H9 (cell line): ENCODE data around the gene SLC22A3. TPM values are rescaled to one million over a fixed set of nuclear protein-coding genes. Genes with fewer than 3 reads are reported as not detected.

Source experiments
- DNase-seq: peaks from one replicate; pipeline ENCODE4 v3.0.0-alpha.2; 2017
- H2AFZ ChIP-seq: one replicate; pipeline ENCODE4 v1.6.1; 2013; ENCODE audit warnings: mild to moderate bottlenecking, low read length, control low read depth, moderate library complexity
- H2AK5ac ChIP-seq: 2 replicates; pipeline ENCODE4 v1.6.1; 2013; ENCODE audit warnings: low read length, control low read depth, mixed read lengths; ENCODE audit not compliant: insufficient read length
- H2BK120ac ChIP-seq: one replicate; pipeline ENCODE4 v1.6.1; 2013; ENCODE audit warnings: low read depth, mild to moderate bottlenecking, low read length, control low read depth, inconsistent platforms; ENCODE audit not compliant: poor library complexity, severe bottlenecking
- H2BK12ac ChIP-seq: 2 replicates; pipeline ENCODE4 v1.6.1; 2013; ENCODE audit warnings: low read length, control low read depth, mixed read lengths, low read depth; ENCODE audit not compliant: insufficient read length
- H2BK15ac ChIP-seq: 2 replicates; pipeline ENCODE4 v1.6.1; 2013; ENCODE audit warnings: low read depth, low read length, control low read depth
- H2BK20ac ChIP-seq: one replicate; pipeline ENCODE4 v1.6.1; 2013; ENCODE audit warnings: low read depth, mild to moderate bottlenecking, low read length, control low read depth, inconsistent platforms; ENCODE audit not compliant: poor library complexity, severe bottlenecking
- H2BK5ac ChIP-seq: 2 replicates; pipeline ENCODE4 v1.6.1; 2013; ENCODE audit warnings: low read length, control low read depth, mixed read lengths; ENCODE audit not compliant: insufficient read length
- H3K14ac ChIP-seq: 2 replicates; pipeline ENCODE4 v1.6.1; 2013; ENCODE audit warnings: low read length, control low read depth; ENCODE audit not compliant: insufficient read depth
- H3K18ac ChIP-seq: 2 replicates; pipeline ENCODE4 v1.6.1; 2013; ENCODE audit warnings: low read depth, mild to moderate bottlenecking, mixed read lengths, low read length, control low read depth; ENCODE audit not compliant: insufficient read length
- H3K23ac ChIP-seq: 2 replicates; pipeline ENCODE4 v1.6.1; 2013; ENCODE audit warnings: low read length, control low read depth, mixed read lengths, low read depth; ENCODE audit not compliant: insufficient read length
- H3K23me2 ChIP-seq: 2 replicates; pipeline ENCODE4 v1.6.1; 2013; ENCODE audit warnings: low read depth, mild to moderate bottlenecking, mixed read lengths, low read length, control low read depth; ENCODE audit not compliant: insufficient read length, poor library complexity, severe bottlenecking
- H3K27ac ChIP-seq: 2 replicates; pipeline ENCODE4 v1.5.1; 2013; ENCODE audit warnings: low read length, control low read depth, mixed read lengths, low read depth; ENCODE audit not compliant: insufficient read length
- H3K27me3 ChIP-seq: 2 replicates; pipeline ENCODE4 v1.6.1; 2013; ENCODE audit warnings: low read length, control low read depth, inconsistent platforms; ENCODE audit not compliant: insufficient read depth
- H3K4ac ChIP-seq: 2 replicates; pipeline ENCODE4 v1.6.1; 2013; ENCODE audit warnings: low read depth, mild to moderate bottlenecking, control low read depth, inconsistent platforms, low read length, moderate library complexity
- H3K4me1 ChIP-seq: 2 replicates; pipeline ENCODE4 v1.6.1; 2013; ENCODE audit warnings: low read length, control low read depth, inconsistent platforms; ENCODE audit not compliant: insufficient read depth
- H3K4me2 ChIP-seq: 2 replicates; pipeline ENCODE4 v1.6.1; 2013; ENCODE audit warnings: low read length, control low read depth, mixed read lengths; ENCODE audit not compliant: insufficient read length, insufficient read depth
- H3K56ac ChIP-seq: 2 replicates; pipeline ENCODE4 v1.6.1; 2013; ENCODE audit warnings: low read depth, mild to moderate bottlenecking, mixed read lengths, low read length, control low read depth; ENCODE audit not compliant: insufficient read length
- H3K79me1 ChIP-seq: 2 replicates; pipeline ENCODE4 v1.6.1; 2013; ENCODE audit warnings: low read depth, mild to moderate bottlenecking, moderate library complexity, low read length, control low read depth, inconsistent platforms; ENCODE audit not compliant: insufficient read depth, poor library complexity, severe bottlenecking
- H3K79me2 ChIP-seq: 2 replicates; pipeline ENCODE4 v1.6.1; 2013; ENCODE audit warnings: low read length, control low read depth, inconsistent platforms; ENCODE audit not compliant: insufficient read depth
- H3K9ac ChIP-seq: 2 replicates; pipeline ENCODE4 v1.6.1; 2013; ENCODE audit warnings: low read length, control low read depth, mixed read lengths; ENCODE audit not compliant: insufficient read length; ENCODE audit errors: extremely low read depth
- H3K9me3 ChIP-seq: one replicate; pipeline ENCODE4 v1.6.1; 2013; ENCODE audit warnings: low read depth, low read length, inconsistent platforms; ENCODE audit not compliant: control insufficient read depth
- H3T11ph ChIP-seq: one replicate; pipeline ENCODE4 v1.6.1; 2013; ENCODE audit warnings: mild to moderate bottlenecking, low read length, control low read depth, inconsistent platforms
- H4K20me1 ChIP-seq: one replicate; pipeline ENCODE4 v1.6.1; 2013; ENCODE audit not compliant: control insufficient read depth, insufficient read length, insufficient read depth
- H4K5ac ChIP-seq: 2 replicates; pipeline ENCODE4 v1.6.1; 2013; ENCODE audit warnings: low read depth, mild to moderate bottlenecking, mixed read lengths, low read length, control low read depth; ENCODE audit not compliant: insufficient read length
- H4K8ac ChIP-seq: replicated peaks from 2 replicates; pipeline ENCODE4 v1.6.1; 2013; ENCODE audit warnings: low read length, control low read depth, mixed read lengths, low read depth; ENCODE audit not compliant: insufficient read length
- H4K91ac ChIP-seq: 2 replicates; pipeline ENCODE4 v1.6.1; 2013; ENCODE audit warnings: low read depth, mild to moderate bottlenecking, moderate library complexity, mixed read lengths, low read length, control low read depth; ENCODE audit not compliant: insufficient read length
- H3K27ac Mint-ChIP-seq, 3 experiments: 2 replicates in 2 of 3; 3 replicates in 1 of 3; pipeline ENCODE4 v1.8.0; 2020 to 2021; ENCODE audit warnings: mixed read lengths in 3 of 3, mild to moderate bottlenecking in 1 of 3, moderate library complexity in 1 of 3
- H3K27me3 Mint-ChIP-seq: 2 replicates; pipeline ENCODE4 v1.8.0; 2021; ENCODE audit warnings: low read depth, mild to moderate bottlenecking, moderate library complexity, mixed read lengths
- H3K36me3 Mint-ChIP-seq, 3 experiments: 2 replicates in 2 of 3; 3 replicates in 1 of 3; pipeline ENCODE4 v1.8.0; 2020 to 2021; ENCODE audit warnings: low read depth in 3 of 3, mixed read lengths in 3 of 3; ENCODE audit not compliant: insufficient read depth in 1 of 3
- H3K4me1 Mint-ChIP-seq, 2 experiments: 2 replicates each; pipeline ENCODE4 v1.8.0; 2020; ENCODE audit warnings: mixed read lengths in 2 of 2
- H3K4me3 Mint-ChIP-seq, 2 experiments: 2 replicates in 1 of 2; 3 replicates in 1 of 2; pipeline ENCODE4 v1.8.0; 2020 to 2021; ENCODE audit warnings: mild to moderate bottlenecking in 2 of 2, mixed read lengths in 2 of 2, moderate library complexity in 1 of 2
- H3K9me3 Mint-ChIP-seq, 2 experiments: 2 replicates in 1 of 2; 3 replicates in 1 of 2; pipeline ENCODE4 v1.8.0; 2020; ENCODE audit warnings: mild to moderate bottlenecking in 2 of 2, mixed read lengths in 2 of 2, moderate library complexity in 1 of 2
- CTCF ChIP-seq: fragments of 200-600 bp; sonication (generic); conservative IDR thresholded peaks from 3 replicates; pipeline ENCODE4 v1.8.0; 2021; ENCODE audit warnings: antibody characterized with exemption, mild to moderate bottlenecking
- total RNA-seq: library from RNA; stranded (reverse); gene quantifications from 2 replicates; pipeline ENCODE4 v1.2.1, GENCODE V29; 2021

SLC22A3 gene
- total RNA-seq, 1 experiment from 2014 or later = 2.7 TPM

GRCh38 chr6:160365117-160365516, 16.9 kb downstream of the SLC22A3 start:
- Mint-ChIP-seq H3K27ac (no peak overlapping the region), H3K27me3 (no peaks in the 10 kb centered on the region), H3K36me3 (no peaks in the 10 kb centered on the region; a peak in 2 of 7 replicates), H3K9me3 (no peaks in the 10 kb centered on the region; a peak in 1 of 5 replicates), H3K4me3 (no peak overlapping the region), H3K4me1 (peaks cover 3 to 4% of the 10 kb centered on the region in 2 experiments; a peak in 3 of 4 replicates)
- H3K27me3 ChIP-seq = no peaks in the 10 kb centered on the region
- H4K5ac ChIP-seq = no peak overlapping the region
- H4K20me1 ChIP-seq = no peaks in the 10 kb centered on the region
- H3K56ac ChIP-seq = no peak overlapping the region
- H2AK5ac ChIP-seq = no peak overlapping the region
- no peak overlapping the region for H3K9ac ChIP-seq
- H3K4me1 ChIP-seq = no peaks in the 10 kb centered on the region
- H2BK12ac ChIP-seq = no peak overlapping the region
- H3K23me2 ChIP-seq = no peaks in the 10 kb centered on the region
- no peak overlapping the region for H3K18ac ChIP-seq
- no peak overlapping the region for H4K8ac ChIP-seq
- H4K91ac ChIP-seq = no peak overlapping the region
- no peak overlapping the region for H2BK20ac ChIP-seq
- no peak overlapping the region for H2BK120ac ChIP-seq
- H3K79me2 ChIP-seq = no peaks in the 10 kb centered on the region
- no peak overlapping the region for H2AFZ ChIP-seq
- H3K9me3 ChIP-seq = no peaks in the 10 kb centered on the region
- no peaks in the 10 kb centered on the region for H3K79me1 ChIP-seq
- H3K23ac ChIP-seq = no peak overlapping the region
- TF ChIP-seq CTCF = no peak
- no peak overlapping the region for H2BK15ac ChIP-seq
- H3K4me2 ChIP-seq = no peak overlapping the region
- no peak overlapping the region for H3K27ac ChIP-seq
- DNase-seq = no peak
- H2BK5ac ChIP-seq = no peak overlapping the region
- H3K4ac ChIP-seq = no peak overlapping the region
- H3K14ac ChIP-seq = no peak overlapping the region
- H3T11ph ChIP-seq = no peak overlapping the region
